ENCODE results near the gene ATP8A2.

DNA sequence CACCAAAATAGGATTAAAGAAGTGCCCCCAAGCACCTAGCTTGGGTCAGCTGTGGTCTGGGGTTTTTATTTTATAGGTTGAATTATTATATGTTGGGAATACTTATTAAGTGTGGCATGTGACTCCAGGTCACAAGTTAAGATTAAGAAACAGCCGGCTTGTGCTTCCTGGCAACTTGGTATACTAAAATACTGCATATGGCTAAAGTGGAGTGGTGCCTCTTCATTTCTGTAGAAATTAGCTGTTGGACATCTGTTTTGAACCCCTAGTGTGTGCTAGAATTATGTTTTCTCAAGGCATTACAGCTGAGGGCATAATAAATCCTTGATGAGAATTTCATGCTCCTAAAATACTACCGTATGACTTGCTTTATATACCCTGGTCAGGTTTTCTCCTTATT is 393.5 kb downstream of the ATP8A2 start:
- TF ChIP-seq, protein P1, sequence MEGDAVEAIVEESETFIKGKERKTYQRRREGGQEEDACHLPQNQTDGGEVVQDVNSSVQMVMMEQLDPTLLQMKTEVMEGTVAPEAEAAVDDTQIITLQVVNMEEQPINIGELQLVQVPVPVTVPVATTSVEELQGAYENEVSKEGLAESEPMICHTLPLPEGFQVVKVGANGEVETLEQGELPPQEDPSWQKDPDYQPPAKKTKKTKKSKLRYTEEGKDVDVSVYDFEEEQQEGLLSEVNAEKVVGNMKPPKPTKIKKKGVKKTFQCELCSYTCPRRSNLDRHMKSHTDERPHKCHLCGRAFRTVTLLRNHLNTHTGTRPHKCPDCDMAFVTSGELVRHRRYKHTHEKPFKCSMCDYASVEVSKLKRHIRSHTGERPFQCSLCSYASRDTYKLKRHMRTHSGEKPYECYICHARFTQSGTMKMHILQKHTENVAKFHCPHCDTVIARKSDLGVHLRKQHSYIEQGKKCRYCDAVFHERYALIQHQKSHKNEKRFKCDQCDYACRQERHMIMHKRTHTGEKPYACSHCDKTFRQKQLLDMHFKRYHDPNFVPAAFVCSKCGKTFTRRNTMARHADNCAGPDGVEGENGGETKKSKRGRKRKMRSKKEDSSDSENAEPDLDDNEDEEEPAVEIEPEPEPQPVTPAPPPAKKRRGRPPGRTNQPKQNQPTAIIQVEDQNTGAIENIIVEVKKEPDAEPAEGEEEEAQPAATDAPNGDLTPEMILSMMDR (IDR thresholded peaks at IDR 0.05): no peak
- no peak for TF ChIP-seq POLR2A (IDR thresholded peaks at IDR 0.05)
